NCI-H1694 treated with DMSO at 0.1 percent for 48 hours (cell line): ENCODE data around the gene THEMIS.
"Not testable (repeated sequence)": the region's sequence is repeated elsewhere in the genome, so short reads cannot be mapped to it uniquely, and the experiment has no call there.

Source experiments
- DNase-seq: peaks from one replicate; lab custom pipeline; 2025; lab: John Stamatoyannopoulos, UW

Gene THEMIS

GRCh38 chr6:127725821-127726220, 175.0 kb downstream of the THEMIS start:
- DNase-seq: no peak

GRCh38 chr6:127718694-127719093, 182.2 kb downstream of the THEMIS start:
- DNase-seq: no peak

GRCh38 chr6:127717384-127717783, 183.5 kb downstream of the THEMIS start:
- DNase-seq: no peak

DNA sequence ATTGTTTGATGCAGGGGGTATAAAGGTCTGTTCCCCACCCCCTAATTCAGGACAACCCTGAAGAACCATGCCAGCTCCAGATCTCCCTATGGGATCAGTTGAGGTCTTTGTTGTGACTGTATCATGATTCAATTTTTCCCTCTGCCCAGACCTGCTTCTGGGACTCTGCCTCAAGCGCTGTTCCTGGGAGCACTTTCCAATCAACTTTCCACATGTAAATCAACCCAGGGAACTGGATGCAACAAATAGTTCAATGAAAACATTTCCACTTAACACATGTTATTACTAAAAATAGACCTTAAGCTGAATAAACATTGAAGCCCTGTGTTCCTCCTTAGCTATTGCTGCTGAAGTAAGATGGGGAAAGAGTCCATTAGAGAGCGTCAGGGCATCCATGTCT, 184.4 kb downstream of the THEMIS start:
- no peak for DNase-seq

GRCh38 chr6:127710668-127711067, 190.2 kb downstream of the THEMIS start:
- no peak for DNase-seq

DNA sequence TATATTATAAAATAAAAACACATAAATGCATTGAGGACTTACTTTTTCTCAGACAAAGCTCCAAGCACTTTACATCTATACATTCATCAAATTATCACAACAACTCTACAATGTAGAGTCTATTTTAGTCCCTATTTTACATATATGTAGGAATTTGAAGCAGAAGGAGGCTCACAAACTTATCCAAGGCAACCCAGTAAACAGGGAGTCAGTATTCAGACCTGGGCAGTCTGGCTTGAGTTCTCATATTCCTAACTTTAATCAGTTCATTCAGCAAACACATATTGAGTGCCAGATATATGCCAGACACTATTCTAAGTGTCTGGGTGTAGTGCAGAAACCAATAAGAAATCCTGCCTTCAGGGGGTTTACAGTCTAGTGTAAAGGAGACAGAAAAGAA, 194.6 kb downstream of the THEMIS start:
- DNase-seq: no peak

GRCh38 chr6:127695108-127695507, 205.8 kb downstream of the THEMIS start:
- no peak for DNase-seq

DNA sequence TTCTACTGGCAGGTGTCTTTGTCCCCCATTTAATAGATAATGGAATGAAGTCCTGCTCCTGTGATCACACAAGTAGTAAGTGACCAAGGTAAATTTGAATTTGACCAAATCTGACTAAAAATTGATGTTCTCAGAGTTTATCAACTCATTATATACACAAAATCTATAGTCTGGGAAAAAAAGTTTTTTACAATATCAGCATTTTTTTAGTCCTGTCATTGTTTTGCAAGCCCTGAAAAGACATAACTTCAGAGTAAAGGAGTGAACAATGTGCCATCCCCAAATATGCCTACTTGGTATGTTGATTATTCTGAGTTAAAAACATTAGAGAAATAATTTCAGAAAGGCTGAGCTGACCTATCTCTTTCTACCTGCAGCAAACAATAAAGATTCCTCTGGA, 209.7 kb downstream of the THEMIS start:
- no peak for DNase-seq

DNA sequence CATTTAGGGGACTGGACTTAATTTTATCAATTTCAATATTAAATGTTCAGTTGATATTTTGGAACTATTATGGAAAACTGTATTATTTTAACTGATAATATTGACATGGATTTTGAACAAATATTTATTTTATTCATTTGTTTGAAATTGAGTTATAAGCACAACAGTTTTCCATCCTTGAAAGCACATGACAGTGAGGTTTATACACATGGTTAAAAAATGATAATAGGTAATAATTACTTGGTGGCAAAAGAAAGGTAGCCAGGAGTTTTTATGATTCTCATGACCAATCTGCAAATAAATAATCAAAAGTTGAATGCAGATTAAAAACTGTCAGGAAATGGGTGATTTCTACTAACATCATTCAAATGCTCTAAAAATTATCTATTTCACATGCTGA, 210.3 kb downstream of the THEMIS start:
- no peak for DNase-seq

- peak; percentile 42 for DNase-seq
Observed at GRCh38 chr6:127690092-127690491, 210.8 kb downstream of the THEMIS start.

DNA sequence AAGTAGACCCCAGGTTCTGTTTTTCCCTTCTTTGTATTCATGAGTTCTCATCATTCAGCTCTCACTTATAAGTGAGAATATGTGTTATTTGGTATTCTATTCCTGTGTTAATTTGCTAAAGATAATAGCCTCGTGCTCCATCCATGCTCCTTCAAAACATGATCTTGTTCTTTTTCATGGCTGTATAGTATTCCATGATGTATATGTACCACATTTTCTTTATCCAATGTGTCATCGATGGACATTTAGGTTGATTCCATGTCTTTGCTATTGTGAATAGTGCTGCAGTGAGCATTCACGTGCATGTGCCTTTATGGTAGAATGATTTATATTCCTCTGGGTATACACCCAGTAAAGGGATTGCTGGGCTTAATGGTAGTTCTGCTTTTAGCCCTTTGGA, 213.4 kb downstream of the THEMIS start:
- not testable (repeated sequence) for DNase-seq

DNA sequence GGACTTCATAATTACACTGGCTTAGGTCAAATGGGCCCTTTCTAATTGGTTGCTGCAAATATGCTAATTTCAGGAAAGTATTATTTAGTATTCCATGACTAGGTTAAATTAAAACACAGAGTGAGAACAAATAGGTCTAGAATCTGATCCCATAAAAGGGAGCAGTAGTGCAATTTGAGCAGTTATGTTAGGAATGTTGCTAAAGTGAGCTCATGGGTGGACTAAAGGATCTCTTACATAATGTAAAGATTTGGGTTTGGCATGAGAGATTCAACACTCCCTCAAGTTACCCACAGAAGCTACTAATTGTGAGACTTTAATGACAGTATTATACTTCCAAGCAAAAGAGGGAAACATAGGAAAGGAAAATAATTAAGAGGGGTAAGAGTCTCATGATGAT, 214.8 kb downstream of the THEMIS start:
- DNase-seq: no peak

GRCh38 chr6:127684501-127684900, 216.4 kb downstream of the THEMIS start:
- no peak for DNase-seq
